ENCODE data around the gene USP32. TPM values are rescaled to one million over a fixed set of nuclear protein-coding genes. Genes with fewer than 3 reads are reported as not detected.
A peak's percentile ranks its signal among the peaks of the same experiment; 100 is the strongest.

Gene USP32
- total and polyA plus RNA-seq, 2 of the 8 experiments (the other 6 are each of a cell fraction or from before 2014, with no cell fraction given): 29.6 to 112 TPM

GRCh38 chr17:60391471-60392041 lies 377 bp downstream of the USP32 start (continued):
- TF ChIP-seq CTCF (IDR thresholded peaks at IDR 0.05; ENCODE audit: control extremely low read depth in 1 of 3, insufficient read depth in 1 of 3, low read depth in 1 of 3, low read length in 3 of 3): no peak
- TF ChIP-seq JUND (IDR thresholded peaks at IDR 0.05; ENCODE audit: low read length): no peak
- no peak for TF ChIP-seq MAX (IDR thresholded peaks at IDR 0.05)
- no peak for TF ChIP-seq MAFK (IDR thresholded peaks at IDR 0.05; ENCODE audit: low read depth, low read length)
- no peak for TF ChIP-seq EP300 (IDR thresholded peaks at IDR 0.05; ENCODE audit: borderline replicate concordance in 1 of 2, low read depth in 2 of 2, low read length in 2 of 2)
- TF ChIP-seq FOSL1 (IDR thresholded peaks at IDR 0.05; ENCODE audit: insufficient read depth, low read depth, low read length): no peak
- TF ChIP-seq JUN (IDR thresholded peaks at IDR 0.05; ENCODE audit: low read depth, low read length): no peak
- no peak for TF ChIP-seq POLR2AphosphoS5 (IDR thresholded peaks at IDR 0.05; ENCODE audit: low read depth, low read length)
- TF ChIP-seq SP2 (IDR thresholded peaks at IDR 0.05; ENCODE audit: low read length): no peak
- TF ChIP-seq PHF8 (conservative IDR thresholded peaks at IDR 0.05; ENCODE audit: low read depth, low read length): peak; percentile 44
- no peak; the same call in 1 of the 2 replicates for TF ChIP-seq TAF1 (IDR thresholded peaks at IDR 0.05; ENCODE audit: low read depth, low read length)
- TF ChIP-seq ATF2 (IDR thresholded peaks at IDR 0.05; ENCODE audit: low read length): no peak
- no peak for TF ChIP-seq TCF12 (IDR thresholded peaks at IDR 0.05; ENCODE audit: low read depth, low read length)
- TF ChIP-seq RBBP5 (IDR thresholded peaks at IDR 0.05; ENCODE audit: borderline replicate concordance, low read depth, low read length): peak; percentile 26
- TF ChIP-seq SUZ12 (IDR thresholded peaks at IDR 0.05; ENCODE audit: low read length): no peak
- TF ChIP-seq RNF2 (IDR thresholded peaks at IDR 0.05; ENCODE audit: borderline replicate concordance, low read depth, low read length, missing control alignments, poor library complexity, severe bottlenecking): no peak
- no peak; a peak in 2 of 4 replicates for TF ChIP-seq HDAC2 (IDR thresholded peaks at IDR 0.05; ENCODE audit: borderline replicate concordance in 1 of 2, low read depth in 2 of 2, low read length in 2 of 2)
- peak in 1 of 2 experiments; percentile 48; a peak in 1 of 3 replicates for TF ChIP-seq POLR2A (IDR thresholded peaks at IDR 0.05; ENCODE audit: control extremely low read depth in 1 of 2, low read depth in 2 of 2, low read length in 2 of 2)
- no peak for TF ChIP-seq SIRT6 (IDR thresholded peaks at IDR 0.05; ENCODE audit: low read length)
